Stimulated activated CD4-positive, alpha-beta T cell treated with anti-CD3 and anti-CD28 coated beads, Interleukin-1b, Interleukin-23, amount 100 ng/mL, for 24 hours (primary cell): ENCODE data around the gene FGFR2.
"Not testable (repeated sequence)": the region's sequence is repeated elsewhere in the genome, so short reads cannot be mapped to it uniquely, and the experiment has no call there.

Source experiments
- DNase-seq, 4 experiments: peaks; one replicate each; pipeline ENCODE4 v3.0.0-alpha.2; 2020; ENCODE audit warnings: low read depth in 4 of 4, low spot score in 1 of 4

Gene FGFR2

GRCh38 chr10:121554916-121555315 lies 43.3 kb downstream of the FGFR2 start:
- DNase-seq: not testable (repeated sequence)

- DNase-seq: no peak
Observed at GRCh38 chr10:121553511-121554264, 44.6 kb downstream of the FGFR2 start.

DNA sequence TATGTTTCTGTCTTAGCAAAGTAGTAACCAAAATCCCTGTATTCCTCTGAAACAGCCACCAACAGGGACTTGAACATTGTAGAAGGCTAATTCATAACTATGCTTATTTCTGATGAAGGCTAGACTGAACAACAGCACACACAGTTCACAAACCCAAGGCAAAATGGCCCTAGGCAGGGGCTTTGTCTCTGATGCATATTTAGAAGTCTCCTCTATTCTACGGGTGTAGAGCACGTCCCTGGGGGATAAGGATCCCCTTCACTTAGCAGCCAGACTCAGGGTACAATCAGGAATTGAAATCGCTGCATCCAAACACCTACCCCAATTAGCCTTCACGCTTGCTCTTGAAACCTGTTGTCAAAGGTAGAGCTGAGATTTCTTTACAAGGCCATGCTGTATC lies 45.5 kb downstream of the FGFR2 start:
- DNase-seq: no peak

DNA sequence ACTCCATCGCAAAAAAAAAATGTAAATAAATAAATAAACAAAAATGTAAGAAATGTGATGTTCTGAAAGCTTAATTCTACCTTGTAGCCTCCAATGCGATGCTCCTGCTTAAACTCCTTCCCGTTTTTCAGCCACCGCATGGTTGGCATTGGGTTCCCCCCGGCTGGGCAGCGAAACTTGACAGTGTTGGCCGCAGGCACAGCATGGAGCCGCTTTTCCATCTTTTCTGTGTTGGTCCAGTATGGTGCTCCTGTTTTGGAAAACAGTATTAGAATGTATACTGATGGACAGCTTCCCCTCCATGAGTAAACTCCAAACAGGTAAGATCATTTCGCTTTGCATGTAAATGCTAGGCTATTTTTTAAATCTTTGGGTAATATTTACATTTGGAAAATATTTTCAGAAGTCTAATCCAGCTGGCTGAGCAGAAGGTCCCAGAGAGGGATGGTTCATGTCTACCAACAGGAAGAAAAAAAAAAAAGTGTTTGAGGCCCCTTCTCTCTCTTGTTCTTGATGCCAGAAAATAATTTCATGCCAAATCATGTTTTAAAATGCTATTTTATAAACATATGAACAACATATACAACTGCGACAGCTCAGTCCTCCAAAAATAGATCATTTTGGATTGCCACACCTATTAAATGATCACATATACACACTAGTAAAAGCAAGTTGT lies 46.9 kb downstream of the FGFR2 start:
- DNase-seq: no peak

DNA sequence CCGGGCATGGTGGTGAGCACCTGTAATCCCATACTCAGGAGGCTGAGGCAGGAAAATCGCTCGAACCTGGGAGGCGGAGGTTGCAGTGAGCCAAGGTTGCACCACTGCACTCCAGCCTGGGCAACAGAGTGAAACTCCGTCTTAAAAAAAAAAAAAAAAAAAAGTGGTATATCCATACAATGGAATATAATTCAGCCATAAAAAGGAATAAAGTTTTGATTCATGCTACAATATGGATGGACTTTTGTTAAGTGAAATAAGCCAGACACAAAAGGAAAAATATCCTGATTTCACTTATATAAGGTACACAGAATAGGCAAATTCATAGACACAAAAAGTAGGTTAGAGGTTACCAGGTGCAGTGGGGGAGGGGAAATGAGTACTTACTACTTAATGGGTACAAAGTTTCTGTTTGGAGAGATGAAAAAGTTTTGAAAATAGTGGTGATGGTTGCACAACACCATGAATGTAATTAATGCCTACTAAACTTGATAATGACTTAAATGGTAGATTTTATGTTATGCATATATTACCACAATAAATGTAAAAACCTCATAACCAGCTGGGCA lies 53.9 kb downstream of the FGFR2 start:
- no peak for DNase-seq

DNA sequence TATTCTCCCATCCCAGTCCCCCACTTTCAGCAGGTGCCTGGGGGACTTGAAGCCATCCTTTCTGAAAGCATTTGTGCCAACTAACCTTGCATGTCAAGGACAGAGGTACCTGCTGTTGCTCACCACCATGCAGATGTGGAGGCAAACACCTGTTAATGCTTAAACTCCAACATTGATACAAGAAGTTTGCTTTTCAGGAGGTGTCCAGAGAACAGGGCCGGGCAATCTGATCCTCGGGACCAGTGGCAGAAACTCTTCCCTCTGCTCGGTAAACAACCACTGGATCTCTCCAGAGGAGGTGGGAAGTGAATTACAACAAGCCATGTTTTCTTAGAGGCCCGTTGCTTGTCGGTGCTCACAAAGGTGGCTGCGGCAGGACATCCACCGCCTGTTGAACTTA lies 54.7 kb downstream of the FGFR2 start:
- DNase-seq: no peak

GRCh38 chr10:121541450-121542120 lies 56.7 kb downstream of the FGFR2 start:
- no peak for DNase-seq

- DNase-seq: no peak
Observed at GRCh38 chr10:121540732-121541395, 57.4 kb downstream of the FGFR2 start.

- DNase-seq: no peak
Observed at GRCh38 chr10:121539786-121540185, 58.5 kb downstream of the FGFR2 start.

- no peak for DNase-seq
Observed at GRCh38 chr10:121536310-121536913, 61.8 kb downstream of the FGFR2 start.

DNA sequence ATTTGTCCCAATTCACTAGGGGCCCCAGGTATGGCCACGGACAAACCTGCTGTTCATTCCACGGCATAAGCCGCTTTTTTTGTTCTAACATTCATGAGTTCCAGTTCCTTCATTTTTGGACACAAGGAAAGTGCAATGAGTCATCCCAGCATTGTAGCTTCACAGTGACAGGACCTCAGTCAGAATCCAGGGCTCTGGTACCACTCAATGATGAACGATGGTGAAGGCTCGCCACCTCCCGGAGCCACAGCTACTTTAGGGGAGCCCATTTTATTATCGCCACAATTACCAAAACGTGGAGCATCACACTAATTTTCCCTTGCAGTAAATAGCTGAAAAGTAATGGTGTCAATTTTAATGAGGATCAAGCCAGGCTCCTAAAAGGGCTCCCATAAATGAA lies 62.9 kb downstream of the FGFR2 start:
- DNase-seq: no peak

GRCh38 chr10:121532292-121532864 lies 65.9 kb downstream of the FGFR2 start:
- DNase-seq: no peak

GRCh38 chr10:121531830-121532178 lies 66.4 kb downstream of the FGFR2 start:
- DNase-seq: no peak

- no peak for DNase-seq
Observed at GRCh38 chr10:121531076-121531829, 67.0 kb downstream of the FGFR2 start.

- DNase-seq: no peak
Observed at GRCh38 chr10:121530481-121531075, 67.7 kb downstream of the FGFR2 start.

DNA sequence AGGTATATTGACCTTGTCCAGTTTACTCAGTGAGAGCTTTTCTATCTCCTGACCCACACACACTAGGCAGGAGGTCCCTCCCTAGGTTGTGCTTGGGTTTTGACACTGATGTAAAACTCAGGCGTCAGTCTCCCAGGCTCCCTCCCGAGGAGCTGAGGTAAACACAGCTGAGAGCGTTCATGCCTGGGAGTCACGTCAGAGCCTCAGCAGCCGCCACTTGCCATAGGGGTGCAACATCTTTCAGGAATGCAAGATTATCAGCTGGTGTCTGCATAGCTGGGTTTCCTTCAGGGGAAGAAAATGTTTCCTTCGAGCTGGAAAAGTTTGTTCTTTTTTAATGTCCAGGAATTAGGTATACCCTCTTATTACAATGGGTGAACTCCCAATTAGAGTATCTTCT lies 70.6 kb downstream of the FGFR2 start:
- no peak for DNase-seq

- DNase-seq: no peak
Observed at GRCh38 chr10:121526801-121527221, 71.4 kb downstream of the FGFR2 start.

DNA sequence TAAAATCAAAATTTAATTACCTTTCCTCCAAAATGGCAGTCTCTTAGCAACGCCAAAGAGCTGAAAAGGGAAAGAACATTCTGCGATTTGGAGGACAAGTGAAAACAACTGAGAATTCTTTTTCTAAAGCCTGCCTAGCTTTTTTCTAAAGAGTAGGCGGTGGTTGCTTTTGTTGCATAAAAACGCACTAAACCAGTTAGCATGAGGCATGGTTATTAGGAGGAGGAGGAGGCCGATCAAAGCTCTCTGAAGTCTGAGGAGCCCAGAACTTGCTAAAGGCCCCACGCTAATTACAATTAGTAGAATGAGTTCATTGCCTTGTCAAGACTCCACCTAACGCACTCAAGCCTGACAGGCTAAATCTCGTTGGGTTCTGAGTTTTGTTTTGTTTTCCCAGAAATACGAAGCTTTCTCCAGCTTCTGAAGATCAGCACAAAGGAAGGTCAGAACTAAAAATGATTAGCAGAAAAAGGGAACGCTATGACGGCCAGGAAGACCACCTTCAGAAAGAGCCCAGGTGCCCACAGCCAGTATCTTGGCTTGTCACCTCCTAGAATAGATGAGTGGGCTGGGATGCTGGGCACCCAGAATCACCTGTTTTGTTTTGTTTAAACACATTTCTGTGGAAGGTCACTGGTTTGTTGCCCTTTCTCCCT lies 72.0 kb downstream of the FGFR2 start:
- no peak for DNase-seq
